Measurements from ENCODE around the gene FMO1.
"Not testable (repeated sequence)": the region's sequence is repeated elsewhere in the genome, so short reads cannot be mapped to it uniquely, and the experiment has no call there.

Gene FMO1

GRCh38 chr1:171220581-171221054 lies 27.7 kb upstream of the FMO1 start:
- peak overlapping the region; percentile 34 for H3K4me3 ChIP-seq (ENCODE audit: low read depth, low read length)
- peak; percentile 82 for DNase-seq (ENCODE audit: low read depth)
- peak; percentile 11 for TF ChIP-seq CTCF (conservative IDR thresholded peaks at IDR 0.05; ENCODE audit: low read depth, low read length)

GRCh38 chr1:171221665-171222591 lies 26.4 kb upstream of the FMO1 start:
- H3K4me3 ChIP-seq (ENCODE audit: low read depth, low read length) = no peak overlapping the region
- DNase-seq (ENCODE audit: low read depth) = peak; percentile 52
- no peak for TF ChIP-seq CTCF (conservative IDR thresholded peaks at IDR 0.05; ENCODE audit: low read depth, low read length)

GRCh38 chr1:171222936-171223335 lies 25.4 kb upstream of the FMO1 start:
- H3K4me3 ChIP-seq (ENCODE audit: low read depth, low read length) = no peak overlapping the region
- peak; percentile 42 for DNase-seq (ENCODE audit: low read depth)
- TF ChIP-seq CTCF (conservative IDR thresholded peaks at IDR 0.05; ENCODE audit: low read depth, low read length) = no peak

- not testable (repeated sequence) for DNase-seq (ENCODE audit: low read depth); H3K4me3 ChIP-seq (ENCODE audit: low read depth, low read length)
Observed at GRCh38 chr1:171224257-171224656, 24.0 kb upstream of the FMO1 start.

GRCh38 chr1:171226747-171227370 lies 21.4 kb upstream of the FMO1 start:
- TF ChIP-seq CTCF (conservative IDR thresholded peaks at IDR 0.05; ENCODE audit: low read depth, low read length) = peak; percentile 91
- DNase-seq (ENCODE audit: low read depth) = peak; percentile 90

GRCh38 chr1:171231326-171231725 lies 17.0 kb upstream of the FMO1 start:
- no peak overlapping the region for H3K4me3 ChIP-seq (ENCODE audit: low read depth, low read length)
- no peak for TF ChIP-seq CTCF (conservative IDR thresholded peaks at IDR 0.05; ENCODE audit: low read depth, low read length)
- DNase-seq (ENCODE audit: low read depth) = no peak

More at GRCh38 chr1:171226747-171227370, 21.4 kb upstream of the FMO1 start:
- H3K4me3 ChIP-seq (ENCODE audit: low read depth, low read length) = no peak overlapping the region

GRCh38 chr1:171233183-171233582 lies 15.1 kb upstream of the FMO1 start:
- no peak overlapping the region for H3K4me3 ChIP-seq (ENCODE audit: low read depth, low read length)
- no peak for TF ChIP-seq CTCF (conservative IDR thresholded peaks at IDR 0.05; ENCODE audit: low read depth, low read length)
- DNase-seq (ENCODE audit: low read depth) = no peak

GRCh38 chr1:171236231-171236630 lies 12.1 kb upstream of the FMO1 start:
- not testable (repeated sequence) for DNase-seq (ENCODE audit: low read depth)

More at GRCh38 chr1:171236231-171236630, 12.1 kb upstream of the FMO1 start:
- H3K4me3 ChIP-seq (ENCODE audit: low read depth, low read length) = not testable (repeated sequence)
